Spleen (tissue), 11 donors: Measurements from ENCODE around the gene IRF6. TPM values are rescaled to one million over a fixed set of nuclear protein-coding genes. Genes with fewer than 3 reads are reported as not detected.

Experiments
- DNase-seq: peaks from one replicate; pipeline ENCODE4 v3.0.0-alpha.2; 2020
- H3K27ac ChIP-seq, 8 donors: fragments of 200-600 bp; sonication (generic) in 7 of 8; 1 replicate in 4 of 8; 2 replicates in 4 of 8; pipeline versions ENCODE4 v1.5.0 to v1.8.0; 2016 to 2021; ENCODE audit warnings: inconsistent platforms in 4 of 8, mild to moderate bottlenecking in 4 of 8, moderate library complexity in 1 of 8
- H3K27me3 ChIP-seq, 7 donors: fragments of 200-600 bp; sonication (generic) in 6 of 7; replicated peaks in 1 of 7; 1 replicate in 4 of 7; 2 replicates in 3 of 7; pipeline versions ENCODE4 v1.5.0 to v1.8.0; 2016 to 2021; ENCODE audit warnings: inconsistent platforms in 3 of 7, mild to moderate bottlenecking in 1 of 7
- H3K36me3 ChIP-seq, 6 donors: fragments of 200-600 bp; sonication (generic) in 5 of 6; 1 replicate in 4 of 6; 2 replicates in 2 of 6; pipeline versions ENCODE4 v1.5.0 to v1.8.0; 2016 to 2021; ENCODE audit warnings: inconsistent platforms in 2 of 6
- H3K4me1 ChIP-seq, 6 donors: fragments of 200-600 bp; sonication (generic) in 5 of 6; 1 replicate in 3 of 6; 2 replicates in 3 of 6; pipeline versions ENCODE4 v1.5.0 to v1.8.0; 2016 to 2021; ENCODE audit warnings: inconsistent platforms in 3 of 6
- H3K4me3 ChIP-seq, 8 donors: fragments of 200-600 bp; sonication (generic) in 7 of 8; 1 replicate in 4 of 8; 2 replicates in 4 of 8; pipeline versions ENCODE4 v1.5.0 to v1.8.0; 2016 to 2021; ENCODE audit warnings: inconsistent platforms in 4 of 8, mild to moderate bottlenecking in 4 of 8, moderate library complexity in 2 of 8
- H3K9me3 ChIP-seq, 8 donors: fragments of 200-600 bp; sonication (generic) in 7 of 8; 1 replicate in 4 of 8; 2 replicates in 4 of 8; pipeline versions ENCODE4 v1.5.0 to v1.8.0; 2016 to 2021; ENCODE audit warnings: inconsistent platforms in 4 of 8
- CTCF ChIP-seq, 11 experiments: fragments of 200-600 bp in 7 of 11; fragments of 450-650 bp in 4 of 11; sonication (generic) in 4 of 11; IDR thresholded peaks in 8 of 11; conservative IDR thresholded peaks in 3 of 11; 1 replicate in 7 of 11; 2 replicates in 4 of 11; pipeline versions ENCODE4 v1.4.0 to v1.8.0; 2016 to 2021; ENCODE audit warnings: antibody characterized with exemption in 11 of 11, inconsistent platforms in 4 of 11, mild to moderate bottlenecking in 1 of 11
- POLR2A ChIP-seq, 3 donors: fragments of 450-650 bp; IDR thresholded peaks; one replicate each; pipeline ENCODE4 v1.5.1; 2017; ENCODE audit warnings: antibody characterized with exemption in 3 of 3, mild to moderate bottlenecking in 1 of 3
- POLR2AphosphoS5 ChIP-seq, 3 donors: sonication (generic); formaldehyde crosslinking; IDR thresholded peaks; one replicate each; pipeline ENCODE4 v1.5.1; 2017; ENCODE audit warnings: antibody characterized with exemption in 3 of 3
- WGBS, 5 donors: extraction: QIAGEN DNeasy Blood & Tissue Kit in 3 of 5; methylation state at CpG; one replicate each; pipeline versions ENCODE4 v1.1.5 to v1.1.7; 2013 to 2018; 5-methylcytosine and 5-hydroxymethylcytosine counted together
- intact Hi-C: fragments of 100-400 bp; cut with DNase I; formaldehyde crosslinking; loops from one replicate; pipeline ENCODE4 v1.15.0; 2023; ENCODE audit warnings: low total_unique reads
- polyA plus RNA-seq, 3 donors: library from polyadenylated mRNA; stranded (reverse); fragments of 200-250 nt; gene quantifications; one replicate each; pipeline ENCODE4 v1.2.1, GENCODE V29; 2013
- total RNA-seq, 7 donors: library from RNA; depleted of rRNA in 3 of 7; stranded (reverse); fragments of >200 nt in 3 of 7; fragmentation: NEBNext Ultra II Directional in 4 of 7; extraction: Animal tissue kit (Norgen Biotek cat#: 25700) in 4 of 7; gene quantifications; one replicate each; pipeline versions ENCODE4 v1.1.0 to v1.2.1, GENCODE V29; 2016 to 2021
- donor health status: healthy with polysubstance abuse.
- donor health status: DM: no; HTN: no; CAD: no; lungs with moderate emphysema.
- donor health status: DM: no; HTN: no; CAD: no.
- donor health status: Bipolar disorder and iron deficiency.
- donor health status: healthy.
- donor health status: DM: no; HTN: no; CAD: no.
- donor health status: DM: yes; HTN: yes; CAD: no.

The IRF6 gene
- total and polyA plus RNA-seq, 10 donors = 0.59 to 5.6 (median 3.4) TPM

DNA sequence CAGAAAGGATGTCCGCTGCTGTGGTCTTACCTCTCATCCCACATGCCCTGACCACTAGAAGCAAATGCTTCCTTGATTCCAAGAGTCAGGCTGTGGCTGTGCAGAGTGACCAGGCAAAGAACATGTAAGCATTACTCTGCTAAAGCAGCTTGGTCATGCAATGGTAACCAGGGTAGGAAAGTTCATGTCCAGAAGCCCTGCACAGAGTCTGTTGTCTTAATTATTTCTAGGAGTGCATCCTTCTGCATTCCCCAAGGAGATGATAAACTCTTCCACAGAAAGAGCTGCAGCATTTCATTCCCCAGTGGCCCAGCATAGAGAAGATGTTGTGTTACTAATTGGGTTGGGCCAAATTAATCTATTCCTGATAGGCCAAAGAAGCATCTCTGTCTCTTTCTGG is 11.7 kb upstream of the IRF6 start:
- 58 to 100% (median 92%) methylated on average over 1 of the region's 1 CpG for WGBS, 5 donors

DNA sequence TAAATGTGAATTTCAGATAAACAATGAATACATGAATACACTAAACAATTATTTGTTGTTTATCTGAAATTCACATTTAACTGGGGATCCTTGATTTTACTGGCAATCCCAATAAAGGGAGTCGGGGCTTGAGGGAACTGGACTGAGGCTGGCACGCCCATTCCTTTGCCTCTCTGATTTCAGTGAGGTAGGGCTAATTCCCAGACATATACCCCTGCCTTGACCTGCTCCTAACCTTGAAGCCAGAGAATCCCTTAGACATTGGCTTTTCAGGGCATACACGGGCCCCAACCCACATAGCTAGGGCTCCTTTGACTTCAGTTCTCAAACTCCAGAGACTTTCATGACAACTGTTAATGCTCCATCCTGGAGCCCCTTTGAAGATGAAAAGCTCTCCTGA is 11.0 kb upstream of the IRF6 start:
- Histone ChIP-seq H3K4me3 (no peak overlapping the region), H3K27ac (no peak overlapping the region), H3K36me3 (no peaks in the 10 kb centered on the region), H3K9me3 (no peaks in the 10 kb centered on the region), H3K27me3 (peaks cover 0 to 34% (median 5%) of the 10 kb centered on the region in 7 donors), H3K4me1 (no peaks in the 10 kb centered on the region)
- 60 to 81% (median 73%) methylated on average over 3 of the region's 3 CpGs for WGBS, 5 donors
- TF ChIP-seq POLR2A (IDR thresholded peaks at IDR 0.05) = no peak
- no peak for TF ChIP-seq CTCF (IDR thresholded peaks at IDR 0.05 in 8 of 11, conservative IDR thresholded peaks at IDR 0.05 in 3 of 11)
- no peak for TF ChIP-seq POLR2AphosphoS5 (IDR thresholded peaks at IDR 0.05)
- DNase-seq = no peak
- intact Hi-C loops = no loop called here

More for the DNA sequence above, 11.7 kb upstream of the IRF6 start:
- no peak for TF ChIP-seq CTCF (IDR thresholded peaks at IDR 0.05 in 8 of 11, conservative IDR thresholded peaks at IDR 0.05 in 3 of 11)
- TF ChIP-seq POLR2A (IDR thresholded peaks at IDR 0.05) = no peak
- no peak for TF ChIP-seq POLR2AphosphoS5 (IDR thresholded peaks at IDR 0.05)
- Histone ChIP-seq H3K9me3 (no peaks in the 10 kb centered on the region), H3K27me3 (peaks cover 0 to 42% (median 5%) of the 10 kb centered on the region in 7 donors), H3K4me3 (no peak overlapping the region), H3K4me1 (peaks cover 0 to 2% (median under 1%) of the 10 kb centered on the region in 6 donors), H3K36me3 (no peaks in the 10 kb centered on the region), H3K27ac (no peak overlapping the region)
- DNase-seq = no peak
- intact Hi-C loops = no loop called here

DNA sequence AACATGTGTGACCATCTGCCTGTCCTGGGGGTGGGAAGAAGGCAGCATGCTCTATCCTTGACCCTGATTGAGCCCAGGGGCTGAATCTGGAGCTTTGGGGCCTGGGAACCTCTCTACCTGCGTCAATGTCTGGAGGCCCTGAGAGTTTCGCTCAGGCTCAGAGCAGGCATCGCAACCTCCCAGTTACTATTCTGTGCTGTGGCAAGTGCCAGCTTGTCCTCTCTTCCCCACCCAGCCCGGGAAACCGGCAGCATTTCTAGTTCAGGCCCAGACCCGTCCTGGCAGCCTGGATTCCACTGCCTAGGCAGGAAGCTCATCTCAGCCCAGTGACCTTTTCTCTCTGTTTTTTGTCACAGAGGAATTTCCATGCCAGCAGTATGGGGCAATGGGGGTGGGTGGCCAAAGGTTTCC is 10.0 kb upstream of the IRF6 start:
- Histone ChIP-seq H3K4me3 (no peak overlapping the region), H3K27ac (peak overlapping the region in 2 of 8 donors; percentile 22 to 45), H3K4me1 (no peaks in the 10 kb centered on the region), H3K36me3 (no peaks in the 10 kb centered on the region), H3K27me3 (peaks cover 0 to 25% (median 5%) of the 10 kb centered on the region in 7 donors), H3K9me3 (no peaks in the 10 kb centered on the region)
- TF ChIP-seq POLR2AphosphoS5 (IDR thresholded peaks at IDR 0.05) (no peak), CTCF (IDR thresholded peaks at IDR 0.05 in 8 of 11, conservative IDR thresholded peaks at IDR 0.05 in 3 of 11) (no peak), POLR2A (IDR thresholded peaks at IDR 0.05) (no peak)
- DNase-seq = no peak
- 62 to 81% (median 76%) methylated on average over 5 to 6 of the region's 6 CpGs for WGBS, 5 donors
- intact Hi-C loops = no loop called here

GRCh38 chr1:209815490-209815889 is 9.5 kb upstream of the IRF6 start:
- Histone ChIP-seq H3K4me1 (no peaks in the 10 kb centered on the region), H3K36me3 (no peaks in the 10 kb centered on the region), H3K4me3 (no peak overlapping the region), H3K9me3 (no peaks in the 10 kb centered on the region), H3K27me3 (peaks cover 0 to 21% (median 5%) of the 10 kb centered on the region in 7 donors), H3K27ac (peak overlapping the region in 2 of 8 donors; percentile 22 to 45)
- WGBS, 5 donors = 50 to 69% (median 58%) methylated on average over 3 of the region's 3 CpGs
- no peak for TF ChIP-seq POLR2AphosphoS5 (IDR thresholded peaks at IDR 0.05)
- no peak for TF ChIP-seq POLR2A (IDR thresholded peaks at IDR 0.05)
- no peak for TF ChIP-seq CTCF (IDR thresholded peaks at IDR 0.05 in 8 of 11, conservative IDR thresholded peaks at IDR 0.05 in 3 of 11)
- DNase-seq = no peak
- intact Hi-C loops = no loop called here
